K562 (cell line): ENCODE data around the gene DDAH2. TPM values are rescaled to one million over a fixed set of nuclear protein-coding genes. Genes with fewer than 3 reads are reported as not detected.

Source experiments
- CHD4 ChIP-seq: fragments of 200-600 bp; sonication (generic); IDR thresholded peaks from 3 replicates; pipeline ENCODE4 v1.6.1; 2012; ENCODE audit warnings: low read depth, mild to moderate bottlenecking, mixed read lengths, low read length, inconsistent platforms; ENCODE audit not compliant: insufficient read depth, insufficient replicate concordance, poor library complexity, severe bottlenecking
- E2F3 ChIP-seq: fragments of 250-450 bp; sonication (Bioruptor Pico); IDR thresholded peaks from 2 replicates; pipeline ENCODE4 v1.4.0; 2020; ENCODE audit warnings: mild to moderate bottlenecking
- FOXM1 ChIP-seq, 2 experiments: fragments of 450-650 bp in 1 of 2; sonication (generic) in 1 of 2; formaldehyde crosslinking in 1 of 2; IDR thresholded peaks; 2 replicates each; pipeline versions ENCODE4 v1.6.1 to v1.9.0; 2017 to 2022; ENCODE audit warnings: low read depth in 2 of 2, mild to moderate bottlenecking in 2 of 2, missing genetic modification reagents in 1 of 2, moderate library complexity in 1 of 2
- FOXP4 ChIP-seq: sonication (generic); formaldehyde crosslinking; IDR thresholded peaks from 2 replicates; pipeline ENCODE4 v1.8.0; 2022; ENCODE audit warnings: mild to moderate bottlenecking, missing genetic modification reagents, borderline replicate concordance
- JUNB ChIP-seq: fragments of 450-650 bp; formaldehyde crosslinking; conservative IDR thresholded peaks from 2 replicates; pipeline ENCODE4 v1.4.0; 2020; ENCODE audit warnings: mild to moderate bottlenecking
- MAFK ChIP-seq: IDR thresholded peaks from 2 replicates; pipeline ENCODE4 v1.6.1; 2011; ENCODE audit warnings: low read length, improper control_type of control experiment
- MEF2A ChIP-seq: IDR thresholded peaks from 2 replicates; pipeline ENCODE4 v1.6.1; 2011; ENCODE audit warnings: low read depth, mild to moderate bottlenecking, low read length, moderate library complexity; ENCODE audit not compliant: control insufficient read depth
- RREB1 ChIP-seq: fragments of 250-450 bp; sonication (Bioruptor Pico); IDR thresholded peaks from 2 replicates; pipeline ENCODE4 v1.4.0; 2020
- TCFL5 ChIP-seq: fragments of 250-450 bp; sonication (Bioruptor Pico); conservative IDR thresholded peaks from 2 replicates; pipeline ENCODE4 v1.6.1; 2021; ENCODE audit warnings: mild to moderate bottlenecking, moderate library complexity, matching md5 sums
- ZNF398 ChIP-seq: fragments of 250-450 bp; sonication (Bioruptor Pico); IDR thresholded peaks from 2 replicates; pipeline ENCODE4 v1.8.0; 2021; ENCODE audit warnings: moderate library complexity, mild to moderate bottlenecking, inconsistent platforms
- polyA plus RNA-seq, 8 experiments: library from polyadenylated mRNA; depleted of rRNA in 4 of 8; stranded (reverse) in 5 of 8; unstranded in 3 of 8; fragments of >200 nt; fragmentation: Nextera tagmentation in 2 of 8; fragmentation: Illumina TruSeq in 1 of 8; extraction: Ambion mirVana in 2 of 8; extraction: Trizol in 1 of 8; gene quantifications; 2 replicates each; pipeline versions ENCODE4 v1.2.1 to v1.2.3, GENCODE V29; 2011 to 2014; ENCODE audit warnings: inconsistent platforms in 1 of 8, missing spikeins in 1 of 8
- total RNA-seq, 7 experiments: library from RNA; depleted of rRNA in 6 of 7; stranded (reverse); fragments of >200 nt in 6 of 7; fragmentation: Illumina TruSeq in 2 of 7; extraction: Trizol in 2 of 7; gene quantifications; 2 replicates each; pipeline versions ENCODE4 v1.2.1 to v1.2.3, GENCODE V29; 2011 to 2021; ENCODE audit warnings: low replicate concordance in 1 of 7
- TF ChIP-seq, protein P1 (sequence below), 2 experiments: fragments of 250-450 bp in 1 of 2; fragments of 450-650 bp in 1 of 2; sonication (Bioruptor Pico) in 1 of 2; IDR thresholded peaks; 2 replicates each; pipeline versions ENCODE4 v1.6.1 to v1.8.0; 2016 to 2021; ENCODE audit warnings: mild to moderate bottlenecking in 2 of 2, moderate library complexity in 2 of 2, missing compliant biosample characterization in 1 of 2, missing genetic modification characterization in 1 of 2
- TF ChIP-seq, protein P2 (sequence below): fragments of 450-650 bp; formaldehyde crosslinking; IDR thresholded peaks from 2 replicates; pipeline ENCODE4 v1.4.0; 2022; ENCODE audit warnings: mild to moderate bottlenecking, moderate library complexity

The DDAH2 gene
- total and polyA plus RNA-seq, 9 of the 15 experiments (the other 6 are each of a cell fraction or from before 2014, with no cell fraction given): 1.8 to 45.4 (median 21.4) TPM

DNA sequence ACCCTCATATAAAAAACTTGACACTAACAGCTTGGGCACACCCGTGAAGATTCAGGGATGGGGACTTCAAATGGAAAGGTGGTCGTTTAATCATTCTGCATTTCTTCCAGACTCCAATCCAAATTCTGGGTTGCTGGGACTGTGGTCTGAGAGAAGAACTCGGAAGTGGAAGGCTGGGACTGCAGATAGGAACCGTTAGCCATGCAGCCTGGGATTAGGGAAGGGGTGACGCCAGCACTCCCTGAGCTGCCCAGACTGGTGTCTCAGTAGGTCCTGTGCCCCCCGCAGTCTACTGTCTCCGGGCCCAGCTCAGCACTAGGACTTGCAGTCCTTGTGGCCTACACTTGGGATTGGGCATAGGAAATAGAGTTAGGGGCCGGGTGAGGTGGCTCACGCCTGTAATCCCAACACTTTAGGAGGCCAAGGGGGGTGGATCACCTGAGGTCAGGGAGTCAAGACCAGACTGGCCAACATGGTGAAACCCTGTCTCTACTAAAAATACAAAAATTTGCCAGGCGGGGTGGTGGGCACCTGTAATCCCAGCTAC lies 7.7 kb upstream of the DDAH2 start (continued):
- no peak for TF ChIP-seq FOXM1 (IDR thresholded peaks at IDR 0.05; ENCODE audit: low read depth)
- 0 out of 2 replicates have a peak, but pooled peaks have one; percentile 2 for TF ChIP-seq FOXM1 (CRISPR knock-in tag; IDR thresholded peaks at IDR 0.05; ENCODE audit: low read depth)
- no peak for TF ChIP-seq E2F3 (CRISPR knock-in tag)
- TF ChIP-seq, protein P1, sequence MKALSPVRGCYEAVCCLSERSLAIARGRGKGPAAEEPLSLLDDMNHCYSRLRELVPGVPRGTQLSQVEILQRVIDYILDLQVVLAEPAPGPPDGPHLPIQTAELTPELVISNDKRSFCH (CRISPR knock-in tag; IDR thresholded peaks at IDR 0.05): no peak
- TF ChIP-seq, protein P1 (tag; IDR thresholded peaks at IDR 0.05): peak; percentile 71; the same call in 1 of the 2 replicates
- TF ChIP-seq MAFK: no peak
- peak; percentile 78; the same call in 1 of the 2 replicates for TF ChIP-seq FOXP4 (CRISPR knock-in tag)
- no peak for TF ChIP-seq JUNB (CRISPR knock-in tag)
- peak; percentile 62; the same call in 1 of the 2 replicates for TF ChIP-seq RREB1 (CRISPR knock-in tag)
- TF ChIP-seq, protein P2, sequence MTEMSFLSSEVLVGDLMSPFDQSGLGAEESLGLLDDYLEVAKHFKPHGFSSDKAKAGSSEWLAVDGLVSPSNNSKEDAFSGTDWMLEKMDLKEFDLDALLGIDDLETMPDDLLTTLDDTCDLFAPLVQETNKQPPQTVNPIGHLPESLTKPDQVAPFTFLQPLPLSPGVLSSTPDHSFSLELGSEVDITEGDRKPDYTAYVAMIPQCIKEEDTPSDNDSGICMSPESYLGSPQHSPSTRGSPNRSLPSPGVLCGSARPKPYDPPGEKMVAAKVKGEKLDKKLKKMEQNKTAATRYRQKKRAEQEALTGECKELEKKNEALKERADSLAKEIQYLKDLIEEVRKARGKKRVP (CRISPR knock-in tag): peak; percentile 35
- peak; percentile 90 for TF ChIP-seq CHD4
- TF ChIP-seq ZNF398 (CRISPR knock-in tag): no peak
- no peak for TF ChIP-seq MEF2A
- TF ChIP-seq TCFL5 (CRISPR knock-in tag): no peak
